GM19455 (cell line): ENCODE data around the gene ALDH16A1.
"Not testable (repeated sequence)": the region's sequence is repeated elsewhere in the genome, so short reads cannot be mapped to it uniquely, and the experiment has no call there.

Experiments
- ATAC-seq: cut with Tn5 transposase; IDR thresholded peaks from one replicate; pipeline ENCODE4 v1.9.1; 2021; ENCODE audit not compliant: unreplicated experiment

Gene ALDH16A1

DNA sequence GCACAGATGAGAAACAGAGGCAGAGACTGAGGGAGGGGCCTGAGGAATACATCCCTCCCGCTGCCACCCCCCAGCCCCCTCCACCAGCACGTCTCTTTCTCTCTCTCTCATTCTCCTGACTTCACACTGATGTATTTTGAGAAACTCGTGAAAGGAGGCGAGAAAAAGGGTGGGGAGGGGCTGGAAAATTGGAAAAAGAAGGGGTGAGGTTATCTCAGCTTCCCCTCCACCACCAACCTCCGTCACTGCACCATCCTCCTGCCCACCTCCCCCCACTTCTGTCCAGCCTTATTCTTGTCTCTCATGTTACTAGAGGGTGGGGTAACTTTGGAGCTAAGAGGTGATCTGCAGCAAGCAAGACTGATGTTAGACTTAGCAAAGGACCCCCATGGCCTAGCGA is 13.2 kb upstream of the ALDH16A1 start:
- ATAC-seq: no peak

DNA sequence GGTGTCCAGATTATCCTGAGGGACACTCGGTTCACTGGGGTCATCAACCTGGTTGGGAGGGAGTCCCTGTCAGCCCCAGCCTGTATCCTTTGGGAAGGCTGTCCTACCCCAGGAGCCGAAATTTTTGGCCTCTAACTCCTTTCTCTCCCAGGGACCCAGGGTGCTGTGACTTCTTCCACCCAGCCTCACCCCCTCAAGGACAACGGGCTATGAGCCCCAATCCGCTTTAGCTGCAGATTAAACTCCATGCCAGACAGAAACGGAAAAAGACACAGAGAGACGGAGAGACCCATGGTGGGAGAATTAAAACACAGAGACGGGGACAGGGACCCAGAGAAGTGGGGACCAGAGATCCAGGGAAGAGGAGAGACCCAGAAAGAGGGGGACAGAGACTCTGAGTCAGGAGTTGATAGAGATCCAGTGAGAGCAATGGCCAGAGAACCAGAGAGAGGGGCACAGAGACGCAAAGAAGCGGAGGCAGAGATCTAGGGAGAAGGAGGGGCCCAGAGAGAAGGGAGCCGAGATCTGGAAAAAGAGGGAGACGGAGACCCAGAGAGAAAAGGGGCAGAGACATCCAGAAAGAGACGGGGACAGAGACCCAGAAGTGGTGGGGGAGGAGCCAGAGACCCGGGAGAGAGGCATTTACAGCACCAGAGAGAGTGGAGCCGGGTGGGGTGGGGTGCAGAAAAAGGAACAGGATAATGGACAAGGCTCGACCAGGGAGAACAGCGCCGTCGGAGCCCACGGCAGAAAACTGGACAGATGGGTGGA is 12.4 kb upstream of the ALDH16A1 start:
- no peak for ATAC-seq

DNA sequence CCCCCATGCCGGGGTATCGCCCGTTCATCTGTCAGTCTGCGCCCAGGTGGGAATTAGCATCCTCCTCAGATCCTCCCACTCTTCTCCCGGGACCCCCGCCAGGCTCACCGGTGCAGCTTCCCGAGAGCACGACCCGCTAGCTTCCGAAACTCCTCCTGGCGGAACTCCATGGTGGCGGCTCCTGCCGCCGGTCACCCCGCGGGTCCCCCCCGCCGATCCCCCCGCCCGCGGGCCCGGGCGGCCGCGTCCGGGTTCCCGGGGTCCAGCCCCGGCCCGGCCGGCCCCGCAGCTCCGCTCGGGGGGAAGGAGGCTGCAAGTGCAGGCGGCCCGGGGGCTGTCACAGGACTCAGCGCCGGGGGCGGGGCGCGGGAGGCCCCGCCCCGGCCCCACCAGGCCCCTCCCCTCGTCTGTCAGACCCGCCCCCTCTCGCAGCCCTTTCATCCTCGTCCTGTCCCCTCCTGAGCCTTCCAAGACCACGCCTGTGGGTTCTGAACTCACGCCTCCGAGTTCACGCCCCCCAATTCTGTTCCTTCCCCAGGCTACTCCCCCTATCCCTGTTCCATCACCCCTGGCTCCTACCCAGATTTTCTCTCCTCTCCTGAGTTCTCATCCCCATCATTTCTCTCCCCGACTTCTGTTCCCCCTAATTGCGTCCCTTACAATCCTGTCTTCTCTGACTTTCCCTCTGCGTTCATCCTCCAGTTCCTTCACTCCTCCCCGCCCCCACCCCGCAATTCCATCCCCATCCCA is 11.6 kb upstream of the ALDH16A1 start, which contains the start of gene SLC17A7:
Gene SLC17A7 (minus strand): TSS at position 318 of the 750 bp plus-strand sequence. CDS start 148 bp downstream, at position 170.
- no peak for ATAC-seq

DNA sequence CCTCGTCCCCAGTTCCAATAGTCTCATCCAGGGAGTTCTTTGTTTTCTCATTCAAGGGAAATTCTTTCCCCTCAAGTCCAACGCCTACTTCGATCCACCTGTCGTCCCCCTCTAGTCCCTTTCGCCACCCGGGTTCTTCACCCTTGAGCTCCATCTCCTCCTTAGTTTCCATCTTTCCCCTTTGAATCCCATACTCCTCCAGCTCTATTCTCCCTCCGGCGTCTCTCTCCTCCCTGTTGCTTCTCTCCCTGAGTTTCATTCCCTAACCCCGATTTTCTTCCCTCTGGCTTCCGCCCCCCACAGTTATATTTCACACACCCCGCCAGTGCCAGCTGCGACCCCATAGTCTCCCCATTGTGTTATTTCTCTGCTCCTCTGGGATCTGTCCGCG is 11.1 kb upstream of the ALDH16A1 start:
- no peak for ATAC-seq

DNA sequence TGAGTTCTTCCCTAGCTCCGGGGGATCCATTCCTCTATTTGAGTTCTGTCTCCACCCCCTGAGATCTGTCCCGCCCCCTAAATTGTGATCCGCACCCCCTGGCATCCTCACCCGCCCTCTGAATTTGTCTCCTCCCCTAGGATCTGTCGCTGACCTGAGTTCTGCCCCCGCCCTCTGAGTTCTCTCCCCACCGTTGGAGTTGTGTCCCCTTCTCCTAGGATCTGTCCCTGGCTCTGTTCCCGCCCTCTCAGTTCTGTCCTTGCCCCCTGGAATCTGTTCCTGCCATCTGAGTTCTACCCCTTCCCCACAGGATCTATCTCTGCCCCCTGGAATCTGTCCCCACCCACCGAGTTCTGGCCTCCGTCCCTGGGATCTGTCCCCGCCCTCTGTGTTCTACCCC is 10.7 kb upstream of the ALDH16A1 start:
- ATAC-seq: no peak

DNA sequence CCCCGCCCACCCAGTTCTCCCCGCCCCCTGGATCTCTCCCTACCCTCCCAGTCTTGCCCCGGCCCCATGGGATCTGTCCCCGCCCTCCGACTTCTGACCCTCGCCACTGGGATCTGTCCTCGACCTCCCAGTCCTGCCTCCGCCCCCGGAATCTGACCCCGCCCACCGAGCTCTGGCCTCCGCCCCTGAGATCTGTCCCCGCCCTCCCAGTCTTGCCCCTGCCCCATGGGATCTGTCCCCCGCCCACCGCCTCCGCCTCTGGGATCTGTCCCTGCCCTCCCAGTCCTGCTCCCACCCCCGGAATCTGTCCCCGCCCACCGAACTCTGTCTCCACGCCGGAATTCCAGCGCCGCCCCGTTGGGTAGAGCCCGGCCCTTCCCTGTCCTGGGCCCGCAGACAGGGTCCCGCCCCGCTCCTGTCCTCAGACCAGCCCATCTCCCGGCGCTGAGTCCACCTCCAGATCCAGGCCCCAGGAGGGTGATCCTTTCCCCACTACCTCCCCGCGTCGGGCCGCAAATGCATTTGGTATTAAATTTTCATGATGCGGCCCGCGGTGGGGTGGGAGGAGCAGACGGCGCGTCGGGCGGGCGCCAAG is 10.2 kb upstream of the ALDH16A1 start:
- ATAC-seq: peak; percentile 22

DNA sequence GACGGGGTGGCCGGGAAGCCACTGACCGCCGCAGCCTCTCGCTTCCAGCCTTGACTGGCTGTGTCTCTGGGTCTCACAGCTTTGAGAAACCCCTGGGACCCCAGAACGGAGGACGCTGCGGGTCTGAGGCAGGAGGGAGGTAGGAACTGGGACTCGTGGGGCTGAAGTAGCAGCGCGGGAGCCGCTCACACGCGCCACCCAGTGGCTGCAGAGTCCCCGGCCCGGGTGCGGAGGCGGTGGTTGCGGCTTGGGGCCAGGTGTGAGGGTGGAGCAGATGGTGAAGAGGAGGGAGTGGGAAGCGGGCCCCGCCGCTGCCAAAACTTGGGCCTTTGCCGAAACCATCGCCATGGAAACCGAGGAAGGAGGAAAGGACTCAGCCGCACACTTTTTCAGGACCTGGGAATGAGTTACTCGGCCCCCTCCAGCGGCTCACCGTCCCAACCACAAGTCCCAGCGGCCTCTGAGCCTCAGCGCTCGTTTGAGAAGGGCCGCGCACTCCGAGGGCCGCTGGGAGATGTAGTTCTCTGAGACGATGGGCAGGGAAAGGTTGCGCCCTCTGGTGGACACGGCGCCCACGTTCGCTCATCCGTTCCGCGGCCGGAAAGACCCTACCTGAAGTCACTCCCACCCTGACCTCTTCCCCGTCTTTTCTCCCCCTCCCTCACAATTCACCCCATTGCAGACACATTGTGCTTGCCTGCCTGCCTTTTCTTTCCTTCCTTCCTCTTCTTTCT is 9.5 kb upstream of the ALDH16A1 start:
- peak; percentile 72 for ATAC-seq

DNA sequence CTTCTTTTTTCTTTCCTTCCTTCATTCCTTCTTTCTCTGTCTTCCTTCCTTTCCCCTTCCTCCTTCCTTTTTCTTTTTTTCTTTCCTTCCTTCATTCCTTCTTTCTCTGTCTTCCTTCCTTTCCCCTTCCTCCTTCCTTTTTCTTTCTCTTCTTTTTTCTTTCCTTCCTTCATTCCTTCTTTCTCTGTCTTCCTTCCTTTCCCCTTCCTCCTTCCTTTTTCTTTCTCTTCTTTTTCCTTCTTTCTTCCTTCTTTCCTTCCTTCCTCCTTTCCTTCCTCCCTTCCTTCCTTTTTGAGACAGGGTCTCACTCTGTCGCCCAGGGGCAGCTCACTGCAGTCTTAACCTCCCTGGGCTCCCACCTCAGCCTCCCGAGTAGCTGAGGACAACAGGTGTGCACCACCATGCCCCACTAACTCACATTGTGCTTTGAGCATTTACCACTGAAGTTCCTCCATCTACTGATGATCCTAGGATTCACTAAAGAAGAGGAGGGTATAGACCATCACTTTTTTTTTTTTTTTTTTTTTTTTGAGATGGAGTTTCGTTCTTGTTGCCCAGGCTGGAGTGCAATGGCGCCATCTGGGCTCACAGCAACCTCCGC is 8.8 kb upstream of the ALDH16A1 start:
- ATAC-seq: not testable (repeated sequence)

DNA sequence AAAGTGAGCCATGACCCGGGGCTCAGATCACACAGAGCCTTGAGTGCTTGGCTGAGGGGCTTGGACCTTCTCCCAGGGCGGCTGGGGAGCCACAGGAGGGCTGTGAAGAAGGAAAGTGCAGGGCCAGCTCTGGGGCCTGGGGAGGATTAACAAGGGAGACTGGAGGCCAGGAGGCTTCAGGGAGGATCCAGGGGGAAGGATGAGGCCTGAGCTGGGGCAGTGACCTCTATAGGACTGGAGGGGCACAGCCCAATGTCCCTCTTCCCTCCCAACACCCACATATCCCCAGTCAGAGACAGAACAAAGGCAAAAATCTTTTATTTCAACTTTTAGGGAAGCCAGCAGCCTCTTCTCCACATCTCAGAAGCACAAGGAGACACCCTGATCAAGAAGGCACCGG is 7.0 kb upstream of the ALDH16A1 start:
- ATAC-seq: no peak

DNA sequence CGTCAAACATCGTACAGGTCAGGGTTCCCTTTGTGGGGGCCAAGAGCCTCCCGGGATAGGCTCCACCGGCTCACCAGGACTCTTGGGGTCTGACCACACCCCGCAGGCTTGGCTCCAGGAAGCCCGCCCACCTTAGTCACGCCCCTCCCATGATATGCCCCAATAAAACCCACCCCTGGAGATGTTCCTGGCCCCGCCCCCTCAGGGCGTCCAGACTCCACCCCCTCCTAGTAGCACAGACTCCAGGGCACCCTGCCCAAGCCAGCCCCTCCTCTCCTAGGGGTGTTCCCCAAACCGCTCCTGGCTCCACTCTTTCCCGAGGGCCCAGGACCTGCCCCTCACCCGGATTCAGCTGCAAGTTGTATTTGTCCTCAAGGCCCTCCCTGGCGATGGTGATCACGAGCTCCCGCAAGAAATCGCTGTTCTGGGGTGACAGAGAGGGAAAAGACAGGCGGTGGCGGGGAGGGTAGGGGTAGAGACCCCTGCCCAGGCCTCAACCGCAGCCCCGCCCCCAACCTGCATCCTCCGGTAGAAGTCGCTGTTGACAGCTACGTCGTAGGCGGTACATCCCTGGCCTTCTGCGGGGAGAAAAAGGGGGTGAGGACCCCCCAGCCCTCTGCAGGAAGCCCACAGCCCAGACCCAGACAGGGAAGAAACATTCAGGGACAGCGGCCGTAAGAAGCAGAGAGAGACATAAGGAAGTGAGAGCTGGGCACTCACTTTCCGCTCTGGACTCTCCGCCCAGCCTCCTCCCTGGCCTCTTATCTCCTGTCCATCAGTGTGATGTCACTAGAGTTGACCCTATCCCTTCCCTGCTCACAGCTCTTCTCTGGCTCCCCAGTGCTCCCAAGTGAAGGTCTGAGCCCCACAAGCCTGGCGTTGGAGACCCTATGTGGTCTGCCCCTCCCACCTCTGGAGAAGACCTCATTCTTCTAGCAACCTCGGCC is 5.3 kb upstream of the ALDH16A1 start:
- ATAC-seq: no peak

DNA sequence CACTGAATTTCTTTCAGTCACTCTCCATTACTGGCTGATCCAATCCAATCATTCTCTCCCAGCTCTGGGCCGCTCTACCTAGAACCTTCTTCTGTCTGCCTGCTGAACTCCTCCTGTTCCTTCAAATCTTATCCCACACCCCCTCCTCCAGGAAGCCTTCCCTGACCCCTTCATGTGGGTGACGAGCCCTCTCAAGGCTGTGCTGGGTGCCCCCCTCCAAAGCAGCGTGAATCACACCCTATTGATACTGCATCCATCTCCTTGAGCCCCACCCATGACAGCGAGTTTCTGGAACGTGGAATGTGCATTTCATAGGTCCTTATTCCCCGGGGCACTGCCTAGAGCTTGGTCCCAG is 4.6 kb upstream of the ALDH16A1 start:
- ATAC-seq: no peak

DNA sequence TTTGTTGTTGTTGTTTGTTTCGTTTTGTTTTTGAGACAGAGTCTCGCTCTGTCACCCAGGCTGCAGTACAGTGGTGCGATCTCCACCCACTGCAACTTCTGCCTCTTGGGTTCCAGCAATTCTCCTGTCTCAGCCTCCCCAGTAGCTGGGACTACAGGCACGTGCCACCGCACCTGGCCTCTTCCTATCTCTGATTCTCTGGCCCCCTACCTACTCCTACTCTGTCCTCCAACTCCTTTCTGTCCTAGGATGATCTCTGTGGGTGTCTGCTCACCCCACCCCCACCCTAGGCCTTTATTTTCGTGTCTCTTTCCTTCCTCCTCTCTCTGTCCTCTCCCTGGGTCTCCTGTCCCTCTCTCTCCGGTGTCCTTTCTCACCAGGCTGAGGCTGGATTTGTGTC is 2.6 kb upstream of the ALDH16A1 start:
- no peak for ATAC-seq

DNA sequence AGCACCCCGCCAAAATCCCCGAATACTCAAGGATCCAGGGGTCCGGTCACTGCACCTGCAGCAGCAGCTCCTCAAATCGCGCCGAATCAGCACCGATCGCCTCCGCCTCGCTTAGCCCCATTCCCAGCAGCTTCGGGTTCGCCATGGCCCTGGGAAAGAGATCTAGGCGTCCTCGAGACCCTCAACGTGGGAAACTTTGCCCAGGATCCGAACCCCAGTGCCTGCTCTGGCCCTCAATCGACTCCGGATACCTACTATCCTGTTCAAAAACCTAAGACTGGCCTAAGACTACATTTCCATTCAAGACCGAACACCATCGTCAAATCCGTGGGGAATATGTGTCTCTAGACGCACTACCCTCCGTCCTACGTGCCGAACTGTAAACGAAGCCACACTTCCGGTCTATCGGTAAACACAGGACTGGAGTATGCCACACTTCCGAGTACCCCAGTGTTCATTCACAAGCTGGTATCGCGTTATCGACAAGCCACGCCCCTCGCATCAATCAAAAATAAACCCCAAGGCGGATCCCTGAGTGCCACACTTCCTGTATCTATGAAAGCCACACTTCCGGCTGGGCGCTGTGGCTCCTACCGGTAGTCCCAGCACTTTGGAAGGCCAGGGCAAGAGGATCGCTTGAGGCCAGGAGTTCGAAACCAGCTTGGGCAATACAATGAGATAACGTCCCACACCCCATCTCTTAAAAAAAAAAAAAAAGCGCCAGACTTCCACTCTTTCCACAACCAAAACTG is 1.4 kb upstream of the ALDH16A1 start, which contains the start of gene PIH1D1:
Gene PIH1D1 (minus strand): TSS at position 385 of the 752 bp plus-strand sequence. CDS start 240 bp downstream, at position 145.
- peak; percentile 52 for ATAC-seq

DNA sequence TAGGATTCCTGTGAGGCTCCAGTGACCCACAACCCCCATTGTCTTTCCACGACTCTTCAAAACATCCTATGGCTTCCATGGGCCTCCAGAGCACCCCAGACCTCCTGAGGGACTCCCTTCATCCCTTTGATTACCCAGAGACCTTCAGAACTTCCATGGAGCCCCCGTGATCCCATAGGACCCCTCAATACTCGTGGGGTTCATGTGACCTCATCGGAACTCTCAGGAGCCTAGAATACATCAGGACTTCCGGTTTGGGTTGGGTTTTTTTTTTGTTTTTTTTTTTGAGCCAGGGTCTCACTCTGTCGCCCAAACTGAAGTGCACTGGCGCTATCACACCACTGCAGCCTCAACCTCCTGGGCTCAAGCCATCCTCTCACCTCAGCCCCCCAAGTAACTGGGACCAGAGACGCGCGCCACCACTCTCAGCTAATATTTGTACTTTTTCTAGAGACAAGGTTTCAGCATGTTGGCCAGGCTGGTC is 774 bp downstream of the ALDH16A1 start:
- no peak for ATAC-seq

DNA sequence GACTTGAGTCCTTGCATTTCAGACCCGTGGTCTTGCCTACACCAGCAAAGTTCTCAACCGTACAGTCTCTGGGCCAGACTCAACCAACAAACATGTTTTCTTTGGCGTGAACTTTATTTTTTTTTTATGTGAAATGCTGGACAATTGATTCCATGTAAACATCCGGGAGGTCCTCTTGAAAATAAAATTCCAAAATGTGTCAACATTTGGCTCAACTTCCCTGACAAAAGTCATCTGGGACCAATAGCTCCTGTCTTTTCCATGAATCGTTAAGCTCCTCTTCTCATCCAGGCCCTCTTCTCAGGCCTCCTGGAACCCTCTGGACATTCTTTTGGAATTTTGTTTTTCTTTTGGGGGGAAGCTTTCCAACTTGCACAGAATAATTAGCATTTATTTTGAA is 2.7 kb downstream of the ALDH16A1 start:
- ATAC-seq: no peak

DNA sequence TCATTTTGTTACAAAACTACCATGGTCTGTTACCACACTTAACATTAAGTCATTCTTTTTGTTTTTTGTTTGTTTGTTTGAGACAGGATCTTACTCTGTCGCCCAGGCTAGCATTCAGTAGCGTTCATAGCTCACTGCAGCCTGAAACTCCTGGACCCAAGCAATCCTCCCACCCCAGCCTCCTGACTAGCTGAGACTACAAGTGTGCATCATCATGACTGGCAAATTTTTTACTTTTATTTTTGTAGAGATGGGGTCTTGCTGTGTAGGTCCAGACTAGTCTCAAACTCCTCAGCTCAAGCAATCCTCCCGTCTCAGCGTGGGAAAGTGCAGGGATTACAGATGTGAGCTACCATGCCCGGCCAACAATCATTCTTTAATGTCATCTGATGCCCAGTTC is 3.3 kb downstream of the ALDH16A1 start:
- ATAC-seq: no peak

DNA sequence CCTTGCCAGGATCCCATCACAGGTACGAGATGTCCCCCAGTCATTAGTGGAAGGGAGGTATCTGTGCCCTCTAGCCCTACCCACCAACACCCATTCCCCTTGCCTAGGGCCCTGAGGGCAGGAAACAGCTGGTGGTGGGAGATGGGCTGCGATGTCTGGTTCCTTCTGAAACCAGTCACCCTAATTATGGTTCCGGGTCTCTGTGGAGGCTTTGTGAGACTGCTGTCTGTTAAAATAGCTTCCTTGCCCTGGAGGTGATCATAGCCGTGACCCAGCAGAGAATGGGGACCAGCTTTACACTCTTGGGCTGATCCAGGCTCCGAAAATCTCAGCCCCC is 5.5 kb downstream of the ALDH16A1 start:
- ATAC-seq: no peak

DNA sequence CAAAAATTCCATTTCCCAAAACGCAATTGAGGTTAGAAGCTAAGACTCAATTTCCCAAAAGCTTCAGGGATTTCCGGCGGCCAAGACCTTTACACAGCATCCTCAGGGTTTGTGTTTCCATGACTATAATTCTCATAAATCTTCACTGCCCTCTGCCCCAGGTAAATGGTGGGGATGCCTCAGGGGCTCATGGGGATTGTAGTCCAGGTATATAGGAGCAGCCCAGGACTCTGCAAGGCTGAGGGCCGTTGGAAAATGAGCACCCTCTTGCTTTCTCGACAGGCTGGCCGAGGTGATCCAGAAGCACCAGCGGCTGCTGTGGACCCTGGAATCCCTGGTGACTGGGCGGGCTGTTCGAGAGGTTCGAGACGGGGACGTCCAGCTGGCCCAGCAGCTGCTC is 6.4 kb downstream of the ALDH16A1 start:
- no peak for ATAC-seq

DNA sequence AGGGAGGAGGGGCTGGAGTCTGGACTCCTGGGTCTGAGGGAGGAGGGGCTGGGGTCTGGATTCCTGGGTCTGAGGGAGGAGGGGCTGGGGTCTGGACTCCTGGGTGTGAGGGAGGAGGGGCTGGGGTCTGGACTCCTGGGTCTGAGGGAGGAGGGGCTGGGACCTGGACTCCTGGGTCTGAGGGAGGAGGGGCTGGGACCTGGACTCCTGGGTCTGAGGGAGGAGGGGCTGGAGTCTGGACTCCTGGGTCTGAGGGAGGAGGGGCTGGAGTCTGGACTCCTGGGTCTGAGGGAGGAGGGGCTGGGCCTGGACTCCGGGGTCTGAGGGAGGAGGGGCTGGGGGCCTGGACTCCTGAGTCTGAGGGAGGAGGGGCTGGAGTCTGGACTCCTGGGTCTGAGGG is 8.1 kb downstream of the ALDH16A1 start:
- not testable (repeated sequence) for ATAC-seq
